Nasal cavity respiratory epithelium epithelial cell of viscerocranial mucosa (primary cell): Measurements from ENCODE around the gene GALT. TPM values are rescaled to one million over a fixed set of nuclear protein-coding genes. Genes with fewer than 3 reads are reported as not detected.

Source experiments
- total RNA-seq: library from RNA; depleted of rRNA; stranded (reverse); fragments of >200 nt; gene quantifications from 2 replicates; pipeline ENCODE4 v1.2.3, GENCODE V29; 2014

Gene GALT
- 12.3 and 25.3 TPM in 2 replicates for total RNA-seq

DNA sequence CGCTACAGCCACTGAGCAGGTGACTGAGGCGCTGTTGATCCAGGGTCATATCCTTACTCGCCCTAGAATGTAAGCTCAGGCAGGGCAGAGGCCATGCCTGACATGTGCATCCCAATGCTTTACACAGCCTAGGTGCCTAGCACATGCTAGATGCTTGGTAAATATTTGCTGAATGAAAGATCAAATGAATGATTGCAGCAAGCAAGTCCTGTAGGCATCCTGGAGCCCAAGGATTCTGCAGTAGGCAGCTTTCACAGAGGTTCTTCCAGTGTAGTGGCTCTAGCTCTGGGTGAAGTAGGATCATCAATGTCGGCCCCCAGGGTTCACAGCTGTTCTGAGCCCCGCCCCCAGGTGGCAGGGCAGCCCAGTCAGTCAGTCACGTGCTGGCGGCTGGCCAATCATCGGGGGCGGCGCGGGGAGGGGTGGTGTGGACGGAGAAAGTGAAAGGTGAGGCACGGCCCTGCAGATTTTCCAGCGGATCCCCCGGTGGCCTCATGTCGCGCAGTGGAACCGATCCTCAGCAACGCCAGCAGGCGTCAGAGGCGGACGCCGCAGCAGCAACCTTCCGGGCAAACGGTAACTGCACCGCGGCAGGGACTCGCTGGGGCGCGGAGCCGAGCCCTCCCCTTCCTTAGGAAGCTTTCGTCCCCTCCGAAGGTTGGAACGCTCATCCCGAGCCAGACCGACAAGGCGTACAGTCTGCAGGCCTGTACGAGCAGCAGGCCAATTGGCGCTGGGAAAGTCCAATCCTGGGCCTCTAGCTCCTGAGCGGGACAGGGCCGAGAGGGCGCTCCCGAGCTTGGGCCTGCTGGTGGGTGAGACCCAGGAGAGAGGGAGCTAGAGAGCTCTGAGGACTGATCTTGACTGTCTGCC lies at the start of gene GALT:
GALT (plus strand) TSS at position 465 of the 873 bp plus-strand sequence; CDS start at position 495, 30 bp downstream.

DNA sequence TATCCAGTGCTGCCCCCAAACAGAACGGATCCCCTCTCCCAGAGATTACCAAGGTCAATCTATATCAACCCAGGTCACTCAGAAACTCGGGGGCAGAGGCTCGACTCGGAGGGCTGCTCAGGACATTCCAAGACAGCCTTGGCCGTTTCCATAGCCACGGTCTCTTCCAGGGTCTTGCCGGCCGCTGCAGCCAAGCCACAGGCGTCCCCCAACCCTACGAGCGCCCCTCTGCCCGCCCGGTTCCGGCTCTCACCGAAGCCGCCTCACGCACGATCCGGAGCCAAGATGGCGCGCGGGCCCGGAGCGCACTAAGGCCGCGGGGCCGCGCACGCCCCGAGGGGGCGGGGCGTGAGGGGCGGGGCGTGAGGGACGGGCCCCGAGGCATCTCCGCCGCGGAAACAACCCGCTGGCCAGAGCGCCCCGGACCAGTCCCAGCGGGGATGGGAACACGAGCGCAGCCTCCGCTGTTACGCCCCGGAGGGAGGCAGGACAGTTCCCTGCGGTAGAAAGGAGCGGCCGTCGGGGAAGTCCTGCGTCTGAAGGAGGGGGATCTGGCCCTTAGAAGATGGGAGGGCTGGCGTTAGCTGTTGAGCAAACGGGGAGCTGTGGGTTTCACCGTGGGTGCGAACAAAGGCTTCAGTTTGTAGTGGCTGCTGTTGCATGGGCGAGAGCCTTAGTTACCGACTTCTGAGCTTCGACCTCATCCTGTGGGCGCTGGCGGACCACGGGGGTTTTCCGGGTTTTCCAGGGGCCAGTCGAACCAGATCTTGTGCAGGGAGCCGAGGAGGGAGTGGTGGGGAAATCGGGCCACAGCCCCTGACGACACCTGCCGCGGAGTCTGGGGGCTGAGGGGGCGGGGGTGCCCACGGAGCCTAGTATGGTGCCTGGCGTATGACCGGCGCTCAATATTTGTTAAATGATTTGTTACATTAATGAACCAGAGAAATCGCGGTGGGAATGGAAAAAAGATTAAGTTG lies 34.4 kb upstream of the GALT start, which contains the start of gene RPP25L:
RPP25L (minus strand) TSS at position 287 of the 977 bp plus-strand sequence. CDS start 801 bp downstream, outside the sequence.

GRCh38 chr9:34620061-34620994 lies 26.1 kb upstream of the GALT start, which contains the start of gene DCTN3:
DCTN3 (minus strand) TSS chr9:34620495; CDS start chr9:34620464, 31 bp downstream.

GRCh38 chr9:34628656-34629490 lies 17.6 kb upstream of the GALT start, which contains the start of gene ARID3C:
ARID3C (minus strand) TSS chr9:34629066; CDS start chr9:34628014, 1,052 bp downstream.

GRCh38 chr9:34637356-34638137 lies 8.9 kb upstream of the GALT start, which contains the start of gene SIGMAR1:
SIGMAR1 (minus strand) TSS chr9:34637787; CDS start chr9:34637697, 90 bp downstream.

DNA sequence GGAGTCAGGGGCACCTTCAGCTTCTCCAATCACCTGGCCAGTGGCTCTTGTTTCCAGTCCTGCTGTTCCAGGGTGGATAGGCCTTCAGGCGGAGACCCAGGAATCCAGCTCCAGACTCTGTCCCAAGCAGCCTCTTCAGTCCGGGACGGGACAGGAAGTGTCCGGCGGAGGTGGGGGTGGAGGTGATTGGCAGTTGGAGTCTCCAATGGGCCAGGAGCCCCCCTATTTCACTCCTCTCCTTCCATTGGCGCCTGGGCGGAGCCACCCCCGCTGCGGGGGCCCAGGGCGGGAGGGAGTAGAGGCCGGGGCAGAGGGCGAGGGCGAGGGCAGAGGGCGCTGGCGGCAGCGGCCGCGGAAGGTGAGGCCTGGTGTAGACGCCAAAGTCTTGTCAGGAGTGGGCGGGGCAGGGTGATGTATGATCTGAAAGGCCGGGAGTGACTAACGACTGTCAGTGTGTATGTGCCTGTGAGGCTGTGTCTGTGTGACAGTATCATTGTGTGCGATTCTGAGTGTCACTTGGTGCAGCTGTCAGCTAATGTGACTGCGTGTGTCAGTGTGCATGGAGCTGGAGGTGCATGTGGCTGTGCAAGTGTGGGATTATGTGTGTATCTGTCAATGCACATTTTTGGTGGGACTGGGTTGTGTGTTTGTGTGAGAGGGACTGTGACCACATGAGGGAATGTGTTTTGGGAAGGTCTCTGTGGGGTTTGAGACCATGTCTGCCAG lies 5.6 kb downstream of the GALT start, which contains the start of gene IL11RA:
IL11RA (plus strand) TSS at position 310 of the 726 bp plus-strand sequence. CDS start 3,033 bp downstream, outside the sequence.

DNA sequence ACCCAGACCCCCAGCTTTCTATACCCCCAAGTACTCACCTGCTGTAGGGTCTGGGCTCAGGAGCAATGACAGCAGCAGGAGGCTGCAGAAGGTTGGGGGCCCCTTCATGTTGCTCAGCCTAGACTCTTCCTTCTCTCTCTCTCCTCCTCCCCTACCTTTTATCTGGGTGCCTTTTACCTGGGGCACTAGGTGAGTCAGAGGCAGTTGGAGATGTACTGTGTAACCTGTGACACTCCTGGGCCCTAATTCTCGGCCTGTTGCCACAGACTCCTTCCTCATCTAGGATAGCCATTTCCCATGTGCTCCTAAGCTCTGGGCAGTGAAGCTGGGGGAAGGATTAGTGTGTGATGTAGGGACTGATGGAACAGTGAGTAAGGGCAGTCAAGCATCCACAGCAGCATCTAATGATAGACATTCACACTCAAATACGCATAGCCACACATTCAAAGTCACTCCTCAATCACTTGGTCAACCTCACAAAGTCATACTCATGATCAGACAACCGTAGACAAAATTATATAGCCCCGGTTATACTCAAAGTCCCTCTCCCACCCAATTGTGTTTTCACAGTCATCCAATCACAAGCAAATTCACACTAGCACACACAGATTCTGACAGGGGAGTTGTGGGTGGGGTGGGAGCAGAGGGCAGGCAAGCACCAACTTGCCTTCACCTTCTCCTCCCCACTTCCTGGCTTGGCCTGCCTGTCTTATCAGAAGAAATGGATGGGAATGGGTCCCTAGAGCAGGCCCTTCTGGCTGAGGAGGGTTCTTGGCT lies 16.2 kb downstream of the GALT start, which contains the start of gene CCL27:
CCL27 (minus strand) TSS at position 132 of the 777 bp plus-strand sequence; CDS start at position 108, 24 bp downstream.

GRCh38 chr9:34690983-34691935 lies 44.8 kb downstream of the GALT start, which contains the start of gene CCL19:
CCL19 (minus strand) TSS chr9:34691276; CDS start chr9:34691139, 137 bp downstream.

Other genes starting within 250 kb of the GALT start
- 4.4 and 10.0 TPM in 2 replicates for gene FAM219A, start 188.1 kb upstream of the GALT start, total RNA-seq
- gene DNAI1, start 187.9 kb upstream of the GALT start, total RNA-seq = not detected in 2 replicates
- not detected in 2 replicates for gene ENHO, start 123.7 kb upstream of the GALT start, total RNA-seq
- gene CNTFR, start 57.0 kb upstream of the GALT start, total RNA-seq = not detected in 2 replicates
- 18.0 and 56.4 TPM in 2 replicates for gene RPP25L, start 34.6 kb upstream of the GALT start, total RNA-seq
- gene DCTN3, start 26.2 kb upstream of the GALT start, total RNA-seq = 56.2 and 57.4 TPM in 2 replicates
- gene ARID3C, start 17.6 kb upstream of the GALT start, total RNA-seq = 0.34 and 0.50 TPM in 2 replicates
- 64.6 and 84.9 TPM in 2 replicates for gene SIGMAR1, start 8.9 kb upstream of the GALT start, total RNA-seq
- gene IL11RA, start 5.5 kb downstream of the GALT start, total RNA-seq = 0.68 and 2.3 TPM in 2 replicates
- 0.21 and 0.34 TPM in 2 replicates for gene CCL27, start 16.0 kb downstream of the GALT start, total RNA-seq
- gene CCL19, start 44.6 kb downstream of the GALT start, total RNA-seq = not detected in 2 replicates
- gene CCL21, start 63.5 kb downstream of the GALT start, total RNA-seq = not detected in 2 replicates